ENCODE data around the gene MED27.

DNA sequence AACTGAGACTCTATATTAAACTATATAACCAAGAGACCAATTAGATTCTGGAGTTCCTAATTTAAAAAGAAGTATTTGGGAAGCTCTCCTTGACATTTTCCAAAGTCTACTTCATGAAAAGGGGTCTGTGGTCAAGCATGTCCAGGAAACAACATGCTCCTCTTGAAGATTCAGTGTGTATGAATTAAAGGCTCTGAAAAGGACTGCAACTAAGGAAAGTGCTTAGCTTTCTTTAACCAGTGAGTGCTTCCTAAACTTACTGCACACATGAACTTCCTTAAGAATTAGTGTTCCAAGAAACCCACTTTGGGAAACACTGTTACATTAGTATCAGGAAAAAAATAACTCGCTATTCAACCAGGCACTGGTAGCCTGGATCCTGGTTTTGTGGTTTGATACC, 167.6 kb downstream of the MED27 start:
- TF ChIP-seq CTCF (IDR thresholded peaks at IDR 0.05) (no peak), EP300 (IDR thresholded peaks at IDR 0.05) (no peak)

Measured in sigmoid colon (tissue), 4 donors.